GM18867 (cell line): ENCODE measurements around the gene CCDC43.
A peak's percentile ranks its signal among the peaks of the same experiment; 100 is the strongest.
"Not testable (repeated sequence)": the region's sequence is repeated elsewhere in the genome, so short reads cannot be mapped to it uniquely, and the experiment has no call there.

Source experiments
- ATAC-seq: cut with Tn5 transposase; IDR thresholded peaks from one replicate; pipeline ENCODE4 v1.9.1; 2021; ENCODE audit warnings: mild to moderate bottlenecking, moderate library complexity; ENCODE audit not compliant: unreplicated experiment

Gene CCDC43

GRCh38 chr17:44689477-44690217 is at the start of gene CCDC43:
CCDC43 (minus strand) TSS chr17:44689776; CDS start chr17:44689753, 23 bp downstream.
- peak; percentile 93 for ATAC-seq

GRCh38 chr17:44738214-44738906 is 48.8 kb upstream of the CCDC43 start:
- no peak for ATAC-seq

GRCh38 chr17:44736551-44737240 is 47.1 kb upstream of the CCDC43 start:
- no peak for ATAC-seq

- no peak for ATAC-seq
These were observed 44.7 kb upstream of the CCDC43 start for GRCh38 chr17:44734272-44734671.

GRCh38 chr17:44733753-44734152 is 44.2 kb upstream of the CCDC43 start:
- ATAC-seq = no peak

- ATAC-seq = not testable (repeated sequence)
These were observed 36.5 kb upstream of the CCDC43 start for GRCh38 chr17:44726121-44726520.

GRCh38 chr17:44722254-44722653 is 32.7 kb upstream of the CCDC43 start:
- no peak for ATAC-seq

GRCh38 chr17:44719444-44719843 is 29.9 kb upstream of the CCDC43 start:
- ATAC-seq = no peak

- peak; percentile 68 for ATAC-seq
These were observed 19.1 kb upstream of the CCDC43 start, which contains the start of gene DBF4B for GRCh38 chr17:44708401-44709263. DBF4B (plus strand) TSS chr17:44708665; CDS start chr17:44708821, 156 bp downstream.

- ATAC-seq = no peak
These were observed 18.3 kb upstream of the CCDC43 start for GRCh38 chr17:44707755-44708400.

GRCh38 chr17:44700288-44700687 is 10.7 kb upstream of the CCDC43 start:
- not testable (repeated sequence) for ATAC-seq

GRCh38 chr17:44693609-44694008 is 4.0 kb upstream of the CCDC43 start:
- no peak for ATAC-seq

GRCh38 chr17:44690746-44691306 is 1.2 kb upstream of the CCDC43 start:
- ATAC-seq = not testable (repeated sequence)

- ATAC-seq = peak; percentile 15
These were observed 700 bp downstream of the CCDC43 start for GRCh38 chr17:44688675-44689476.

- ATAC-seq = no peak
These were observed 1.4 kb downstream of the CCDC43 start for GRCh38 chr17:44688200-44688599.

GRCh38 chr17:44687756-44688155 is 1.8 kb downstream of the CCDC43 start:
- no peak for ATAC-seq

- not testable (repeated sequence) for ATAC-seq
These were observed 6.3 kb downstream of the CCDC43 start for GRCh38 chr17:44683303-44683702.

GRCh38 chr17:44677136-44677535 is 12.4 kb downstream of the CCDC43 start:
- ATAC-seq = no peak

GRCh38 chr17:44673893-44674292 is 15.7 kb downstream of the CCDC43 start:
- ATAC-seq = no peak
